ENCODE results near the gene GOLGA8M.
"Not testable (repeated sequence)": the region's sequence is repeated elsewhere in the genome, so short reads cannot be mapped to it uniquely, and the experiment has no call there.

The GOLGA8M gene

DNA sequence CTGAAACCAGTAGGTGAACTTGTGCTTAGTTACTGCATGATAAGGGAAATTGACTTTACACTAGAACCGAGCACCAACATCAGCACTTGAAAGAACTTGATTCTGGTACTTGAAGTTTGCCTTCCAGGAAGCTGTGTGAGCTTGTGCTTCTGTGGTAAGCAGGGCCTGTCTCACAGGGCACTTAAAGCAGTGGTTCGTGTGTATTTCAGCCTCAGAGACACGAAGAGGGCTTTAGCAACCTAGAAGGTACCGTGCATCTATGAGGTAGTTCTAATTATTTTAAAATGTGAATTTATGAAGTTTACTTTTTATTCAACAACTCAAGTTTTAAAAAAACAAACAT lies 56.2 kb downstream of the GOLGA8M start:
- not testable (repeated sequence) for DNase-seq

DNA sequence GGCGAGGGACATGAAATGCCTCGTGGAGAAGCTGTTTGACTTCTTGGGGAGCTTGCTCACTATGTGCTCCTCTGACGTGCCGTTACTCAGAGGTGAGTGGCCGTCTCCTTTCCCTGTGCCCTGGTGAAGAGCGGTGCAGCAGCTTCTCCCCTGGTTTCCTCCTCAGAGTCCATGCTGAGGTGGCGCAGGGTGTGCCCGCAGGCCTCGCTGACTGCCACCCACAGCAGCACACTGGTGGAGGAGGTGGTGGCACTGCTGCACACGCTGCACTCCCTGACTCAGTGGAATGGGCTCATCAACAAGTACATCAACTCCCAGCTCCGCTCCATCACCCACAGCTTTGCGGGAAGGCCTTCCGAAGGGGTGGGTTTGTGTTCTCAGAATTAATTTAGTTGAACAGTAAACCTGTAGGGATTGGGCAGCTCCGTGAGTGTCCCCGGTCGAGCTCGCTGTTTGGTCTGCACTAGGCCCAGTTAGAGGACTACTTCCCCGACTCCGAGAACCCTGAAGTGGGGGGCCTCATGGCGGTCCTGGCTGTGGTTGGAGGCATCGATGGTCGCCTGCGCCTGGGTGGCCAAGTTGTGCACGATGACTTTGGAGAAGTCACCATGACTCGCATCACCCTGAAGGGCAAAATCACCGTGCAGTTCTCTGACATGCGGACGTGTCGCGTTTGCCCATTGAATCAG lies 56.7 kb downstream of the GOLGA8M start:
- not testable (repeated sequence) for DNase-seq

DNA sequence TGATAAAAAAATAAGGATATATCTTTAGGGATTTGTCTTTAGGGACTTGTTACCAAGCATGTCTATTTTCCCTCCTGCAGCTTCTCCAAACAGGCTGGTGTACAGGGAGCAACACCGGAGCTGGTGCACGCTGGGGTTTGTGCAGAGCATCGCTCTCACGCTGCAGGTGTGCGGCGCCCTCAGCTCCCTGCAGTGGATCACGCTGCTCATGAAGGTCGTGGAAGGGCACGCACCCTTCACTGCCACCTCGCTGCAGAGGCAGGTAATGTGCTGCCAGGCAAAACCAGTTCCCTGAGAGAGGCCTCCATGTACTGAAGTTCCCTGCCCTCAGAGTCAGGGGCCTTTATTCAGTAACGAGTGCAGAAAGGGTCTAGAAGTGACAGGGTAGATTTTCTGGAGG lies 58.0 kb downstream of the GOLGA8M start:
- not testable (repeated sequence) for DNase-seq

DNA sequence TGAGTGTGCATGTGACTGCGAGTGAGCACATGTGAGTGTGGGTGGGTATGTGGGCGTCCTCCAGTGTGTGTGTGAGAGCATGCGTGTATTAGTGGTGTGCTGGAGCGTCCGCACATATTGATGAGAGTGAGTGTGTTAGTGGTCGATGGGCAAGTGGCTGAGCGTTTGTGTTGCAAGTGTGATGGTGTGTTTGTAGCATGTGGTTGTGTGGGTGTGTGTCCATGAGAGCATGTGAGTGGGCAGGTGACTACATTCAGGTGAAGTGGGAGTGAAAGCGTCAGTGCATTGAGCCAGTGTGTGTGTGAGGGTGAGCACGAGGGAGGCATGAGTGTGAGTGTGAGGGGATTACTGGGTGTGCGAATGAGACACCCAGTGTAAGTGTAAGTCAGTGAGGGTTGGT lies 59.7 kb downstream of the GOLGA8M start:
- not testable (repeated sequence) for DNase-seq
